KMS-11 (cell line): ENCODE measurements around the gene GPHN.

Source experiments
- H2AFZ ChIP-seq: fragments of 200-600 bp; sonication (generic); 2 replicates; pipeline ENCODE4 v1.6.1; 2016; ENCODE audit warnings: antibody characterized with exemption, mixed run types, low read depth
- H3K27ac ChIP-seq: fragments of 200-600 bp; sonication (generic); 2 replicates; pipeline ENCODE4 v1.6.1; 2016; ENCODE audit warnings: mild to moderate bottlenecking, mixed run types
- H3K27me3 ChIP-seq: fragments of 200-600 bp; sonication (generic); 2 replicates; pipeline ENCODE4 v1.6.1; 2017; ENCODE audit warnings: mild to moderate bottlenecking, low read depth, mixed run types, moderate library complexity; ENCODE audit not compliant: insufficient read depth
- H3K36me3 ChIP-seq: fragments of 200-600 bp; sonication (generic); 2 replicates; pipeline ENCODE4 v1.6.1; 2017; ENCODE audit warnings: mild to moderate bottlenecking, mixed run types; ENCODE audit not compliant: insufficient read depth
- H3K4me1 ChIP-seq: fragments of 200-600 bp; sonication (generic); 2 replicates; pipeline ENCODE4 v1.6.1; 2016; ENCODE audit warnings: mild to moderate bottlenecking, low read depth, mixed run types; ENCODE audit not compliant: poor library complexity, severe bottlenecking
- H3K4me2 ChIP-seq: fragments of 200-600 bp; sonication (generic); 2 replicates; pipeline ENCODE4 v1.7.0; 2016; ENCODE audit warnings: mild to moderate bottlenecking, mixed run types
- H3K4me3 ChIP-seq: fragments of 200-600 bp; sonication (generic); IDR thresholded peaks from 2 replicates; pipeline ENCODE4 v1.6.1; 2017; ENCODE audit warnings: low read depth, low read length, mixed read lengths; ENCODE audit not compliant: insufficient read depth
- H3K79me2 ChIP-seq: fragments of 200-600 bp; sonication (generic); 2 replicates; pipeline ENCODE4 v1.6.1; 2016; ENCODE audit warnings: low read depth, mixed run types; ENCODE audit not compliant: insufficient read depth
- H3K9ac ChIP-seq: fragments of 200-600 bp; sonication (generic); 2 replicates; pipeline ENCODE4 v1.6.1; 2016; ENCODE audit warnings: mild to moderate bottlenecking, mixed run types
- H4K20me1 ChIP-seq: fragments of 200-600 bp; sonication (generic); 2 replicates; pipeline ENCODE4 v1.6.1; 2016; ENCODE audit warnings: mild to moderate bottlenecking, mixed run types; ENCODE audit not compliant: insufficient read depth
- TF ChIP-seq, protein P1 (sequence below): fragments of 200-600 bp; sonication (generic); conservative IDR thresholded peaks from 2 replicates; pipeline ENCODE4 v1.6.1; 2017; ENCODE audit warnings: low read depth, mild to moderate bottlenecking, antibody characterized with exemption, low read length, moderate library complexity, mixed read lengths

GPHN gene

DNA sequence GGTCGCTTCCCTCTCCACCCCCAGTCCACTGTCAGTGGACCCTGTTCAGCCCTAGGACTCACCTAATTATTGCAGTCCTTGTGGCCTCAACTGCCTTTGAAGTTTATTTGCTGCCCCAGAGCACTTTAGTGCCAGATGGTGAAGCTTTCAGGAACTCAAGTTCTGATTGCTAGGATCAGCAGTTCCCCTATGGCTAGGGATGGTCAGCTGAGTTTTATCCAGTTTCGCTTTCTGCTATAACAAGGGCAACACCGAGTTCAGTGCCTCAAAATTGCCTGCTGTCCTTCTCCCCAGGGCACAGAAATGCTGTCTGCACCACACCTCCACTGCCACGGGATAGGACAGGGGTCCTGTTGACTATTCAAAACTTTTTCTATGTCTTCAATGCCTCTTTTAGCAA, 295.0 kb downstream of the GPHN start:
- H3K4me3 ChIP-seq, result no peak overlapping the region
- H4K20me1 ChIP-seq, result no peaks in the 10 kb centered on the region
- no peak overlapping the region for H2AFZ ChIP-seq
- H3K36me3 ChIP-seq, result no peaks in the 10 kb centered on the region
- H3K4me2 ChIP-seq, result no peak overlapping the region
- no peaks in the 10 kb centered on the region for H3K4me1 ChIP-seq
- no peaks in the 10 kb centered on the region for H3K79me2 ChIP-seq
- no peaks in the 10 kb centered on the region for H3K27me3 ChIP-seq
- TF ChIP-seq, protein P1, sequence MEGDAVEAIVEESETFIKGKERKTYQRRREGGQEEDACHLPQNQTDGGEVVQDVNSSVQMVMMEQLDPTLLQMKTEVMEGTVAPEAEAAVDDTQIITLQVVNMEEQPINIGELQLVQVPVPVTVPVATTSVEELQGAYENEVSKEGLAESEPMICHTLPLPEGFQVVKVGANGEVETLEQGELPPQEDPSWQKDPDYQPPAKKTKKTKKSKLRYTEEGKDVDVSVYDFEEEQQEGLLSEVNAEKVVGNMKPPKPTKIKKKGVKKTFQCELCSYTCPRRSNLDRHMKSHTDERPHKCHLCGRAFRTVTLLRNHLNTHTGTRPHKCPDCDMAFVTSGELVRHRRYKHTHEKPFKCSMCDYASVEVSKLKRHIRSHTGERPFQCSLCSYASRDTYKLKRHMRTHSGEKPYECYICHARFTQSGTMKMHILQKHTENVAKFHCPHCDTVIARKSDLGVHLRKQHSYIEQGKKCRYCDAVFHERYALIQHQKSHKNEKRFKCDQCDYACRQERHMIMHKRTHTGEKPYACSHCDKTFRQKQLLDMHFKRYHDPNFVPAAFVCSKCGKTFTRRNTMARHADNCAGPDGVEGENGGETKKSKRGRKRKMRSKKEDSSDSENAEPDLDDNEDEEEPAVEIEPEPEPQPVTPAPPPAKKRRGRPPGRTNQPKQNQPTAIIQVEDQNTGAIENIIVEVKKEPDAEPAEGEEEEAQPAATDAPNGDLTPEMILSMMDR, result no peak
- no peak overlapping the region for H3K9ac ChIP-seq
- no peak overlapping the region for H3K27ac ChIP-seq

DNA sequence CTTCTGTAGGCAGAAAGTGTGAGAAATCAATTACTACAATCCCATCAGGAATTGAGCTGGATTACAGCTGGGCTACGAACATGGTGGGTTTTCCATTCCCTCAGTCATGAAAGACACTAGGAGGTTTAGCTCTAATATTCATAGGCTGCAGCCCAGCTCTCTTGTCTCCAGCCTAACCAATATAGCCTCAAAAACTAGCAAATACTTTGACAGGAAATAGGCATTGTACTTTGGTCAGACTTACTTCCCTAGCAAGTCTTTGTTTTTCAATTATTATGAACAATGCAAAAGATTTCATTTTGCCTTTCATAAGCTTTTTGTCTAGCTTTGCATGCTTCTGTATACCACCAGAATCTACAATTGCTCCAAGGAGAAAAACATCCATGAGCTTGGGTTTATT, 296.2 kb downstream of the GPHN start:
- H4K20me1 ChIP-seq, result no peaks in the 10 kb centered on the region
- no peak overlapping the region for H3K4me2 ChIP-seq
- no peak overlapping the region for H3K4me3 ChIP-seq
- no peaks in the 10 kb centered on the region for H3K4me1 ChIP-seq
- no peak overlapping the region for H3K27ac ChIP-seq
- TF ChIP-seq, protein P1, result no peak
- H3K79me2 ChIP-seq, result no peaks in the 10 kb centered on the region
- H3K36me3 ChIP-seq, result no peaks in the 10 kb centered on the region
- no peak overlapping the region for H3K9ac ChIP-seq
- H2AFZ ChIP-seq, result no peak overlapping the region
- no peaks in the 10 kb centered on the region for H3K27me3 ChIP-seq

- Histone ChIP-seq H3K4me1 (no peaks in the 10 kb centered on the region), H3K27ac (no peak overlapping the region), H3K27me3 (no peaks in the 10 kb centered on the region), H3K79me2 (no peaks in the 10 kb centered on the region), H3K4me2 (no peak overlapping the region), H2AFZ (no peak overlapping the region), H3K9ac (no peak overlapping the region), H3K36me3 (no peaks in the 10 kb centered on the region), H4K20me1 (no peaks in the 10 kb centered on the region), H3K4me3 (no peak overlapping the region)
- TF ChIP-seq, protein P1, result no peak
These were observed 305.7 kb downstream of the GPHN start for GRCh38 chr14:66813636-66814035.

DNA sequence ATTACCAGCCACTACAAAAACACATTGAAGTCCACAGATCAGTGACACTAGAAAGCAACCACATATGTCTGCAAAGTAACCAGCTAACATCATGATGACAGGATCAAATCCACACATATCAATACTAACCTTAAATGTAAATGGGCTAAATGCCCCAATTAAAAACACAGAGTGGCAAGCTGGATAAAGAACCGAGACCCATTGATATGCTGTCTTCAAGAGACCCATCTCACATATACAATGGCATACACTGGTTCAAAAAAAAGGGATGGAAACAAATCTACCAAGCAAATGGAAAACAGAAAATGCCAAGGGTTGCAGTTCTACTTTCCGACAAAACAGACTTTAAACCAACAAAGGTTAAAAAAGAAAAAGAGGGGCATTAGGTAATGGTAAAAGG, 307.7 kb downstream of the GPHN start:
- TF ChIP-seq, protein P1, result no peak
- Histone ChIP-seq H3K36me3 (no peaks in the 10 kb centered on the region), H3K4me1 (no peaks in the 10 kb centered on the region), H3K27ac (no peak overlapping the region), H3K4me3 (no peak overlapping the region), H3K9ac (no peak overlapping the region), H3K4me2 (no peak overlapping the region), H4K20me1 (no peaks in the 10 kb centered on the region), H3K79me2 (no peaks in the 10 kb centered on the region), H3K27me3 (no peaks in the 10 kb centered on the region), H2AFZ (no peak overlapping the region)
